GM19452 (cell line): Measurements from ENCODE around the gene RALGAPA2.
"Not testable (repeated sequence)": the region's sequence is repeated elsewhere in the genome, so short reads cannot be mapped to it uniquely, and the experiment has no call there.

Source experiments
- ATAC-seq: cut with Tn5 transposase; IDR thresholded peaks from one replicate; pipeline ENCODE4 v1.9.1; 2021; ENCODE audit not compliant: unreplicated experiment

Gene RALGAPA2

DNA sequence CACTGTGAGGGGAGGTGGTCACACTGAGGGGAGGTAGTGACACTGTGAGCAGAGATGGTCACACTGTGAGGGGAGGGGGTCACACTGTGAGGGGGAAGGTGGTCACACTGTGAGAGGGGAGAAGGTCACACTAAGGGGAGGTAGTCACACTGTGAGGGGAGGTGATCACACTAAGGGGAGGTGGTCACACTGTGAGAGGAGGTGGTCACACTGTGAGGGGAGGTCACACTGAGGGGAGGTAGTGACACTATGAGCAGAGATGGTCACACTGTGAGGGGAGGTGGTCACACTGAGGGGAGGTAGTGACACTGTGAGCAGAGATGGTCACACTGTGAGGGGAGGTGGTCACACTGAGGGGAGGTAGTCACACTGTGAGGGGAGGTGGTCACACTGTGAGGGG lies 356.9 kb downstream of the RALGAPA2 start:
- not testable (repeated sequence) for ATAC-seq

DNA sequence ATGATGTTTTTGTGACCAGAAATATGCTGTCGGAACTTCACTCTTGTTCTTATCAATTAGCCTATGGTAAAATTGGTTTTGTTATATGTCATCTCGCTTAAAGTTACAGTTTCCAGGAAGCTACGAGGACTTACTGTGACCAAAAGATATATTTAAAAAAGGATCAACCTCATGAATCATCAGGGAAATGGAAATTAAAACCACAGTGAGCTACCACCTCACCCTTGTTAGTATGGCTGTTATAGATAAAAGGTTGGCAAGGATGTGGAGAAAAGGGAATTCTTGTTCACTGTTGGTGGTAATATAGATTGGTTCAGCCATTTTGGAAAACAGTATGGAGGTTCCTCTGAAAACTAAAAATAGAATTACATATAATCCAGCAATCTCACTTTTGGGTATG lies 358.9 kb downstream of the RALGAPA2 start:
- ATAC-seq: no peak

DNA sequence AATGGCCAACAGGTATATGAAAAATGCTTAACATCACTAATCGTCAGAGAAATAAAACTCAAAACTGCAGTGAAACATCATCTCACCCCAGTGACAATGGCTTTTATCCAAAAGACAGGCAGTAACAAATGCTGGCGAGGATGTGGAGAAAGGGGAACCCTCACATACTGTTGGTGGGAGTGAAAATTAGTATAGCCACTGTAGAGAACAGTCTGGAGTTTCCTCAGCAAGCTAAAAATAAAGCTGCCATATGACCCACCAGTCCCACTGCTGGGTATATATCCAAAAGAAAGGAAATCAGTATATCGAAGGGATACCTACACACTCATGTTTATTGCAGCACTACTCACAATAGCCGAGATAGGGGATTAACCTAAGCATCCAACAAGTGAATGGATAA lies 368.0 kb downstream of the RALGAPA2 start:
- no peak for ATAC-seq

DNA sequence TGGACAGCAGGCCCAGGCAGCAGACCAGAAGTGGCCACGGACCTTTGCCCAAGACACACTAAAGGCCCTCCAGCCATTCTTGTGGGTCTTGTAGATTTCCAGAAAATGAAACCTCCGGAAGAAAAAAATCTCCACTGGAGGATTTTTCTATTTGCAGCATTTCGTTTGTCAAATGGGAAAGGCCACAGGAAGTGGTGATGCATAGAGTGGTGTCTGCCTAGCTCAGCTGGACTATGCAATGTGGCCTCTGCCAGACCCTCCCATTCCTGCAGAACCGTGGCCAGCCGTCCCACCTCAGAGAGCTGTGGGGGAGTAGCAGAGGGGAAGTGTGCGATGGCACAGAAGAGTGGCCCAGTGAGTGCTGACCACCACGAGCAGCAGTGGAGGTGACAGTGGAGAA lies 368.5 kb downstream of the RALGAPA2 start:
- ATAC-seq: no peak
